Lower lobe of right lung (tissue), 2 donors: ENCODE results near the gene PEAK1. TPM values are rescaled to one million over a fixed set of nuclear protein-coding genes. Genes with fewer than 3 reads are reported as not detected.

Source experiments
- ATAC-seq, 2 donors: fragments of 200-7000 bp; cut with Tn5 transposase; one replicate each; pipeline ENCODE4 v1.9.1; 2020 to 2022; ENCODE audit warnings: mild to moderate bottlenecking in 2 of 2, moderate library complexity in 2 of 2
- DNase-seq: peaks from one replicate; pipeline ENCODE4 v3.0.0-alpha.2; 2020
- H3K27ac ChIP-seq: fragments of 200-600 bp; one replicate; pipeline ENCODE4 v1.8.0; 2022
- H3K27me3 ChIP-seq: fragments of 200-600 bp; one replicate; pipeline ENCODE4 v1.8.0; 2022; ENCODE audit warnings: low read depth
- H3K36me3 ChIP-seq: fragments of 200-600 bp; one replicate; pipeline ENCODE4 v1.8.0; 2022; ENCODE audit warnings: mild to moderate bottlenecking
- H3K4me1 ChIP-seq: fragments of 200-600 bp; one replicate; pipeline ENCODE4 v1.8.0; 2022
- H3K4me3 ChIP-seq: fragments of 200-600 bp; one replicate; pipeline ENCODE4 v1.8.0; 2022; ENCODE audit warnings: mild to moderate bottlenecking
- H3K9me3 ChIP-seq: fragments of 200-600 bp; one replicate; pipeline ENCODE4 v1.8.0; 2022
- CTCF ChIP-seq: fragments of 200-600 bp; IDR thresholded peaks from one replicate; pipeline ENCODE4 v1.8.0; 2022; ENCODE audit warnings: antibody characterized with exemption, mild to moderate bottlenecking
- intact Hi-C: fragments of 100-400 bp; cut with DNase I; formaldehyde crosslinking; loops from one replicate; pipeline ENCODE4 v1.11.0; 2022
- total RNA-seq: library from RNA; stranded (reverse); fragmentation: NEBNext Ultra II Directional; extraction: Animal tissue kit (Norgen Biotek cat#: 25700); gene quantifications from one replicate; pipeline ENCODE4 v1.2.1, GENCODE V29; 2021
- donor health status: DM: no; HTN: yes; CAD: no; lungs with severe emphysema.

PEAK1 gene
- total RNA-seq, 1 donor from 2014 or later: 112 TPM

DNA sequence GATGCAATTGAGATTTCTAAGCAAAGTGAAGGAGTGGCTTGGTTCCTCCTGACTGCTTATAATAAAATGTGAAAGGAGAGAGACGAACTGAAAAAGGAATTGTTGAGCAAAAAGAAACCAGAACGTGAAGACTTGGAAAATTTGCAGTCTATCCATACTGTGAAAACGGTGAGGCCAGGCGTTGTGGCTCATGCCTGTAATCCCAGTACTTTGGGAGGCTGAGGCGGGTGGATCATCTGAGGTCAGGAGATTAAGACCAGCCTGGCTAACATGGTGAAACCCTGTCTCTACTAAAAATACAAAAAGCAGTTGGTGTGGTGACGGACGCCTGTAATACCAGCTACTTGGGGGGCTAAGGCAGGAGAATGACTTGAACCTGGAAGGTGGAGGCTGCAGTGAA is 292.3 kb downstream of the PEAK1 start:
- intact Hi-C loops: no loop called here
- peaks cover under 1% of the 10 kb centered on the region for H3K36me3 ChIP-seq
- no peaks in the 10 kb centered on the region for H3K27me3 ChIP-seq
- no peak overlapping the region for H3K27ac ChIP-seq
- no peak for TF ChIP-seq CTCF
- no peak for DNase-seq
- H3K4me3 ChIP-seq: no peak overlapping the region
- no peak for ATAC-seq
- peaks cover 5% of the 10 kb centered on the region for H3K4me1 ChIP-seq
- H3K9me3 ChIP-seq: no peaks in the 10 kb centered on the region

DNA sequence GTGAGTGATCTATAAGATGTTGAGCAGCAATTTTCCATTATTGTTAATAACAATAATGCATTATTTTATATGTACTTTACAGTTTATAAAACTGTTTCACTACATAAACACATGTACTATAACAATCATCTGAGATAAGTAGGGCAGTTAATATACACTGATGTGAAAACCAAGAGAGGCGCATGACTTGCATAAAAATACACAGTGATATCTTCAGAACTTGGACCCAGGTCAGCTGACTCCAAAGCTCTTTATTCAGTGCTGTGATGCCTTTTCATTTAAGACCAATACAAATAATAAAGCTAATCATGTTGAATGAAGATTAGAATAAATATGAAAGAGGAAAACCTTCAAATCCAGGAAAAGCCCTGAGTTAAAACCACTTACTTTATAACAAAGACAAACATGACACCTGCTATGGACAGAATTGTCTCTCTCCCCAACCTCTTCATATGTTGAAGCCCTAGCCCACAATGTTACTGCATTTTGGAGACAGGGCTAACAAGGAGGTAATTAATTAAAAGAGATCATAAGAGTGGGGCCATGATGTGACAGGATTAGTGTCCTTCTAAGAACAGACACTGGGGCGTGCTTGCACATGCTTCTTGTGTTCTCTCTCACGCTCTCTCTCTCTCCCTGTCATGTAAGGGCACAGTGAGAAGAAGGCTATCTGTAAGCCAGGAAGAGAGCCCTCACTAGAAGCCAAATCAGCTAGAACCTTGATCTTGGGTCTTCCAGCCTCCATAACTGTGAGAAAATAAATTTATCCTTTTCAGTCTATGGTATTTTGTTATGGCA is 293.2 kb downstream of the PEAK1 start:
- Histone ChIP-seq H3K27me3 (no peaks in the 10 kb centered on the region), H3K27ac (no peak overlapping the region), H3K4me1 (peaks cover 5% of the 10 kb centered on the region), H3K4me3 (no peak overlapping the region), H3K36me3 (no peaks in the 10 kb centered on the region), H3K9me3 (no peaks in the 10 kb centered on the region)
- intact Hi-C loops: no loop called here
- no peak for ATAC-seq
- no peak for TF ChIP-seq CTCF
- no peak for DNase-seq

DNA sequence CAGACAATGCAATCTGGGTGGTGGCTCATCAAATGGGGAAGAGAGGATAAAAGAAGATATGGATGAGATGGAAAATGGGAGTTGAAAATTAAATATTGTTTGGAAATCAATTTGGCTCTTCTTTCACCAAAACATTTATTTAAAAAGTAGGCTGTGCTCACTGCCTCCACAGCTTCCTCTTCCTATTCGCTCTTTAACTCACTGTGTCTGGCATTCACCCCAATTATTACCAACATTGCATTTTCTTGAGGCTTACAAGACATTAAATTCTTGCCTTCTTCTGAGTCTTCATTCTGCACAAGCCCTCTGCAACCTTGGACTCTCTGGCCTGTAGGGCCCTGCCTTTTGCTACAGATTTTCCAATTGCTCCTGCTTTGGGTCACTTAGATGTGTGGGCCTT is 296.1 kb downstream of the PEAK1 start:
- DNase-seq: no peak
- no peak for ATAC-seq
- intact Hi-C loops: no loop called here

DNA sequence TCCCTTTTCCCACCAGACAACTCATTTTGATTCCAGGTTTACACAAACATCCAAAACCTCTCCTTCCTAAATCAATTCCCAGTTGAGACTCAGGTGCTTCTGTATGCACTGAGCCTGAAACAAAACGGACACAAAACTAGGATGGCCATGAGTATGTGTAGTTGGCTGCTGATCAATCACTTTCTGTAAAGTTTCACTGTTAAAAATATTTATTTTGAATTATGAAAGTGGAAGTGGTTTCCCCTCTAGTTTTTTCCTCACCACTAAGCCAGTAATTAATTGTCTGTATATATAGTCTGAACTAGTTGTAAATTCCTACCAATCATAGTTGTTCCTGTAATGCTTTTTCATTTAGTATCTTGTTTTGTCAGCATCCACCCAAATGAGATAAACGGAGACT is 297.3 kb downstream of the PEAK1 start:
- intact Hi-C loops: no loop called here
- TF ChIP-seq CTCF: no peak
- no peak for DNase-seq

More for the DNA sequence above, 296.1 kb downstream of the PEAK1 start:
- no peak for TF ChIP-seq CTCF
- Histone ChIP-seq H3K9me3 (no peaks in the 10 kb centered on the region), H3K27ac (no peak overlapping the region), H3K4me3 (no peak overlapping the region), H3K36me3 (no peaks in the 10 kb centered on the region), H3K4me1 (peaks cover 5% of the 10 kb centered on the region), H3K27me3 (no peaks in the 10 kb centered on the region)

DNA sequence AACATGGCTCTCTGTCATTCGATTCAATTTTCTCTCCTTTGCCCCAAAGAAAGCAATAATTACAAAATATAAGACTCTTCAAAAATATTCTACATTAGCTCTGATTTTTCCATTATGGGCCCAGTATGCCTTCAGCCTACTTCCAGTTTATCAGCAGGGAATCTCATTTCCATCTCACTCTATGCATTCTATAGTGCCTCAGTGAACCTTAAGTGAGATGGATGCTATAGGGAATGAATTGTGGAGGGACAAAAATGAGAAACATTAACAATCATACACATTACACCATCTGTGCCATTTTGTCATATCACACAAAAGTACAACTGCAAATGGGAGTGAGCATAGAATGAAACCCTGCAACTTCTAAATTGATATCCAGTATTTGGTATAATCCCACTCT is 298.3 kb downstream of the PEAK1 start:
- Histone ChIP-seq H3K9me3 (no peaks in the 10 kb centered on the region), H3K36me3 (no peaks in the 10 kb centered on the region), H3K4me1 (peaks cover 2% of the 10 kb centered on the region), H3K27ac (no peak overlapping the region), H3K27me3 (no peaks in the 10 kb centered on the region), H3K4me3 (no peak overlapping the region)
- intact Hi-C loops: no loop called here
- DNase-seq: no peak
- no peak for ATAC-seq
- TF ChIP-seq CTCF: no peak

More for the DNA sequence above, 297.3 kb downstream of the PEAK1 start:
- Histone ChIP-seq H3K4me3 (no peak overlapping the region), H3K27ac (no peak overlapping the region), H3K9me3 (no peaks in the 10 kb centered on the region), H3K36me3 (no peaks in the 10 kb centered on the region), H3K27me3 (no peaks in the 10 kb centered on the region), H3K4me1 (peaks cover 5% of the 10 kb centered on the region)
- no peak for ATAC-seq
